Globus pallidus (tissue), 1 donor: ENCODE data around the gene GRID2.
"Not testable (repeated sequence)": the region's sequence is repeated elsewhere in the genome, so short reads cannot be mapped to it uniquely, and the experiment has no call there.

Experiments used
- DNase-seq: peaks from one replicate; pipeline ENCODE4 v3.0.0-alpha.2; 2015; ENCODE audit warnings: low spot score

The GRID2 gene

GRCh38 chr4:93676937-93677336 is 1373.2 kb downstream of the GRID2 start:
- not testable (repeated sequence) for DNase-seq

GRCh38 chr4:93684571-93684970 is 1380.8 kb downstream of the GRID2 start:
- no peak for DNase-seq

- no peak for DNase-seq
These were observed 1383.5 kb downstream of the GRID2 start for GRCh38 chr4:93687304-93687703.

- DNase-seq = no peak
These were observed 1385.2 kb downstream of the GRID2 start for GRCh38 chr4:93688978-93689377.

GRCh38 chr4:93693141-93693540 is 1389.4 kb downstream of the GRID2 start:
- no peak for DNase-seq

- DNase-seq = no peak
These were observed 1394.9 kb downstream of the GRID2 start for GRCh38 chr4:93698686-93699085.

GRCh38 chr4:93700571-93700970 is 1396.8 kb downstream of the GRID2 start:
- no peak for DNase-seq

- DNase-seq = peak; percentile 40
These were observed 1406.5 kb downstream of the GRID2 start for GRCh38 chr4:93710101-93710846.

- DNase-seq = no peak
These were observed 1407.2 kb downstream of the GRID2 start for GRCh38 chr4:93710847-93711430.

GRCh38 chr4:93718233-93718632 is 1414.5 kb downstream of the GRID2 start:
- no peak for DNase-seq

- DNase-seq = no peak
These were observed 1415.8 kb downstream of the GRID2 start for GRCh38 chr4:93719552-93719951.

GRCh38 chr4:93722446-93722845 is 1418.7 kb downstream of the GRID2 start:
- no peak for DNase-seq

GRCh38 chr4:93730251-93730650 is 1426.5 kb downstream of the GRID2 start:
- DNase-seq = no peak

GRCh38 chr4:93730760-93731159 is 1427.0 kb downstream of the GRID2 start:
- no peak for DNase-seq

GRCh38 chr4:93731456-93731855 is 1427.7 kb downstream of the GRID2 start:
- DNase-seq = no peak

- no peak for DNase-seq
These were observed 1428.7 kb downstream of the GRID2 start for GRCh38 chr4:93732509-93732908.

GRCh38 chr4:93740890-93741289 is 1437.1 kb downstream of the GRID2 start:
- no peak for DNase-seq

GRCh38 chr4:93743022-93743421 is 1439.3 kb downstream of the GRID2 start:
- DNase-seq = no peak

GRCh38 chr4:93743635-93744034 is 1439.9 kb downstream of the GRID2 start:
- no peak for DNase-seq

- no peak for DNase-seq
These were observed 1441.2 kb downstream of the GRID2 start for GRCh38 chr4:93744961-93745360.

GRCh38 chr4:93746031-93746430 is 1442.3 kb downstream of the GRID2 start:
- DNase-seq = no peak

- DNase-seq = no peak
These were observed 1443.5 kb downstream of the GRID2 start for GRCh38 chr4:93747220-93747619.

- no peak for DNase-seq
These were observed 1444.9 kb downstream of the GRID2 start for GRCh38 chr4:93748373-93749291.
